ENCODE data around the gene LIG4. TPM values are rescaled to one million over a fixed set of nuclear protein-coding genes. Genes with fewer than 3 reads are reported as not detected.

LIG4 gene
- polyA plus RNA-seq, 1 of the 3 experiments (the other 2 are of a cell fraction): 3.3 TPM

DNA sequence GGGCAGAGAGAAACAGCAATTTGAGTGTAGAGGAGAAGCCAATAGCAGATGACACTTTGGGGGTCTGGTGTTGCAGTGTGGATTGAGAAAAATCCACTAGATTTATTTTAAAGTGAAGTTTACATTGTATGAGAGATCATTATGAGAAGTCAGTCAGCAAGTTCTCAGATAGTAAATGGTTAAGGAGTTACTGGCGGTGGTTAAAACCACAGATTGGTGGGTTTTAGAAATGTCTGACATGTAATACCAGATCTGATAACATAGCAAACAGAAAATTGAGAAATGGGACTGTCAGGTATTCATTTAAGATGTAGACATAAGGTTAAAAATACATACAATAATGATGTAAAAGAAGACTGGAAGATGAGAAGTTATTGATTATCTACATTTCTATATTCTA is 10.1 kb upstream of the LIG4 start:
- no peaks in the 10 kb centered on the region for H3K9me3 ChIP-seq

More for the DNA sequence above, 10.1 kb upstream of the LIG4 start:
- Histone ChIP-seq H3K4me3 (ENCODE audit: low read depth in 2 of 2, low read length in 1 of 2) (no peak overlapping the region), H2AFZ (ENCODE audit: low read depth) (no peak overlapping the region), H3K4me2 (no peak overlapping the region), H3K36me3 (replicated peaks in 1 of 2; ENCODE audit: control insufficient read depth in 1 of 2, insufficient read depth in 2 of 2, low read length in 1 of 2) (peaks cover 6 to 13% of the 10 kb centered on the region in 2 experiments), H3K4me1 (ENCODE audit: control insufficient read depth in 1 of 2, insufficient read depth in 2 of 2, low read depth in 1 of 2, low read length in 1 of 2) (peaks cover 15 to 18% of the 10 kb centered on the region in 2 experiments; a peak in 3 of 4 replicates), H3K79me2 (ENCODE audit: insufficient read depth) (peaks cover 80% of the 10 kb centered on the region), H3K27ac (ENCODE audit: low read depth in 2 of 2, low read length in 1 of 2) (peak overlapping the region in 1 of 2 experiments; percentile 89; a peak in 2 of 4 replicates), H3F3A (replicated peaks; ENCODE audit: insufficient read depth) (no peaks in the 10 kb centered on the region), H3K9ac (no peak overlapping the region), H3K9me2 (no peaks in the 10 kb centered on the region), H3K27me3 (ENCODE audit: insufficient read depth) (no peaks in the 10 kb centered on the region), H4K20me1 (ENCODE audit: insufficient read depth) (peaks cover 39% of the 10 kb centered on the region)
- no peak for DNase-seq
- CTCF ChIA-PET: interaction anchor here (0.8 to 1.2 kb wide), 2 partner anchors 10 to 670 kb away, joined by 3 to 7 read pairs; partner anchors contain the start of gene LIG4
- no peak for TF ChIP-seq TAF1 (IDR thresholded peaks at IDR 0.05; ENCODE audit: borderline replicate concordance, low read depth, low read length)
- TF ChIP-seq, protein P1, sequence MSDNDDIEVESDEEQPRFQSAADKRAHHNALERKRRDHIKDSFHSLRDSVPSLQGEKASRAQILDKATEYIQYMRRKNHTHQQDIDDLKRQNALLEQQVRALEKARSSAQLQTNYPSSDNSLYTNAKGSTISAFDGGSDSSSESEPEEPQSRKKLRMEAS (IDR thresholded peaks at IDR 0.05; ENCODE audit: low read depth): no peak
- no peak for TF ChIP-seq POLR2AphosphoS5 (IDR thresholded peaks at IDR 0.05; ENCODE audit: low read depth, low read length)
- no peak for TF ChIP-seq NFIC (IDR thresholded peaks at IDR 0.05; ENCODE audit: borderline replicate concordance)
- no peak for TF ChIP-seq SIN3A (IDR thresholded peaks at IDR 0.05; ENCODE audit: borderline replicate concordance, low read depth, low read length)
- TF ChIP-seq, protein P2, sequence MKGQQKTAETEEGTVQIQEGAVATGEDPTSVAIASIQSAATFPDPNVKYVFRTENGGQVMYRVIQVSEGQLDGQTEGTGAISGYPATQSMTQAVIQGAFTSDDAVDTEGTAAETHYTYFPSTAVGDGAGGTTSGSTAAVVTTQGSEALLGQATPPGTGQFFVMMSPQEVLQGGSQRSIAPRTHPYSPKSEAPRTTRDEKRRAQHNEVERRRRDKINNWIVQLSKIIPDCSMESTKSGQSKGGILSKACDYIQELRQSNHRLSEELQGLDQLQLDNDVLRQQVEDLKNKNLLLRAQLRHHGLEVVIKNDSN (IDR thresholded peaks at IDR 0.05; ENCODE audit: borderline replicate concordance, low read depth): no peak
- TF ChIP-seq, protein P3, sequence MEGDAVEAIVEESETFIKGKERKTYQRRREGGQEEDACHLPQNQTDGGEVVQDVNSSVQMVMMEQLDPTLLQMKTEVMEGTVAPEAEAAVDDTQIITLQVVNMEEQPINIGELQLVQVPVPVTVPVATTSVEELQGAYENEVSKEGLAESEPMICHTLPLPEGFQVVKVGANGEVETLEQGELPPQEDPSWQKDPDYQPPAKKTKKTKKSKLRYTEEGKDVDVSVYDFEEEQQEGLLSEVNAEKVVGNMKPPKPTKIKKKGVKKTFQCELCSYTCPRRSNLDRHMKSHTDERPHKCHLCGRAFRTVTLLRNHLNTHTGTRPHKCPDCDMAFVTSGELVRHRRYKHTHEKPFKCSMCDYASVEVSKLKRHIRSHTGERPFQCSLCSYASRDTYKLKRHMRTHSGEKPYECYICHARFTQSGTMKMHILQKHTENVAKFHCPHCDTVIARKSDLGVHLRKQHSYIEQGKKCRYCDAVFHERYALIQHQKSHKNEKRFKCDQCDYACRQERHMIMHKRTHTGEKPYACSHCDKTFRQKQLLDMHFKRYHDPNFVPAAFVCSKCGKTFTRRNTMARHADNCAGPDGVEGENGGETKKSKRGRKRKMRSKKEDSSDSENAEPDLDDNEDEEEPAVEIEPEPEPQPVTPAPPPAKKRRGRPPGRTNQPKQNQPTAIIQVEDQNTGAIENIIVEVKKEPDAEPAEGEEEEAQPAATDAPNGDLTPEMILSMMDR (IDR thresholded peaks at IDR 0.05): no peak
- no peak for TF ChIP-seq RAD21 (IDR thresholded peaks at IDR 0.05; ENCODE audit: low read length)
- no peak for TF ChIP-seq ELF1 (IDR thresholded peaks at IDR 0.05)
- TF ChIP-seq, protein P4, sequence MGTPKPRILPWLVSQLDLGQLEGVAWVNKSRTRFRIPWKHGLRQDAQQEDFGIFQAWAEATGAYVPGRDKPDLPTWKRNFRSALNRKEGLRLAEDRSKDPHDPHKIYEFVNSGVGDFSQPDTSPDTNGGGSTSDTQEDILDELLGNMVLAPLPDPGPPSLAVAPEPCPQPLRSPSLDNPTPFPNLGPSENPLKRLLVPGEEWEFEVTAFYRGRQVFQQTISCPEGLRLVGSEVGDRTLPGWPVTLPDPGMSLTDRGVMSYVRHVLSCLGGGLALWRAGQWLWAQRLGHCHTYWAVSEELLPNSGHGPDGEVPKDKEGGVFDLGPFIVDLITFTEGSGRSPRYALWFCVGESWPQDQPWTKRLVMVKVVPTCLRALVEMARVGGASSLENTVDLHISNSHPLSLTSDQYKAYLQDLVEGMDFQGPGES (IDR thresholded peaks at IDR 0.05; ENCODE audit: low read depth, low read length): no peak
- TF ChIP-seq CHD2 (IDR thresholded peaks at IDR 0.05; ENCODE audit: low read length, partially characterized antibody): no peak
- POLR2A ChIA-PET: interaction anchor here (1.0 kb wide), 1 partner anchor 10 kb away, joined by 4 read pairs; the partner anchor contains the start of gene LIG4
- WGBS (ENCODE audit: low lambda C conversion rate): 87% methylated on average over 1 of the region's 1 CpG
